ENCODE measurements around the gene PDE4B.

GRCh38 chr1:65924471-65924870 lies 131.8 kb downstream of the PDE4B start:
- TF ChIP-seq SPI1 (IDR thresholded peaks at IDR 0.05; ENCODE audit: low read depth, low read length) (no peak), POLR2A (IDR thresholded peaks at IDR 0.05; ENCODE audit: low read depth, low read length) (no peak), TAF1 (IDR thresholded peaks at IDR 0.05; ENCODE audit: low read depth, low read length) (no peak), POLR2AphosphoS5 (IDR thresholded peaks at IDR 0.05; ENCODE audit: low read depth, low read length) (no peak), POU2F2 (IDR thresholded peaks at IDR 0.05; ENCODE audit: low read depth, low read length) (no peak), PAX5 (IDR thresholded peaks at IDR 0.05; ENCODE audit: insufficient read depth, low read length, severe bottlenecking) (no peak)
